ENCODE measurements around the gene CRIP3. TPM values are rescaled to one million over a fixed set of nuclear protein-coding genes. Genes with fewer than 3 reads are reported as not detected.

Gene CRIP3
- total RNA-seq, 1 donor from 2014 or later: 3.4 TPM

DNA sequence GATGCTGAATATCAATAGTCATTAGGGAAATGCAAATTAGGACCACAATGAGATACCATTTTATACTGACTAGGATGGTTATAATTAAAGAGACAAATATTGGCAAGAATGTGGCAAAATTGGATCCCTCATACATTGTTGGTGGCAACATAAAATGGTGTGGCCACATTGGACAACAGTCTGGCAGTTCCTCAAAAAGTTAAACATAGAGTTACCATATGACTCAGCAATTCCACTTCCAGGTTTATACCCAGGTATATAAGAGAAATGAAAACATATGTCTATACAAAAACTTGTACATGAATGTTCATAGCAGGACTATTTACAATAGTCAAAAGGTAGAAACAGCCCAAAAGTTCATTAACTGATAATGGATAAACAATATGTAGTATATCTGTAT, 2.0 kb upstream of the CRIP3 start:
- H3K9me3 Mint-ChIP-seq: no peaks in the 10 kb centered on the region
- no peak for DNase-seq (ENCODE audit: low spot score in 2 of 2, unreplicated experiment in 2 of 2)
- H3K4me1 Mint-ChIP-seq: peaks cover 9% of the 10 kb centered on the region
- TF ChIP-seq, protein P1, sequence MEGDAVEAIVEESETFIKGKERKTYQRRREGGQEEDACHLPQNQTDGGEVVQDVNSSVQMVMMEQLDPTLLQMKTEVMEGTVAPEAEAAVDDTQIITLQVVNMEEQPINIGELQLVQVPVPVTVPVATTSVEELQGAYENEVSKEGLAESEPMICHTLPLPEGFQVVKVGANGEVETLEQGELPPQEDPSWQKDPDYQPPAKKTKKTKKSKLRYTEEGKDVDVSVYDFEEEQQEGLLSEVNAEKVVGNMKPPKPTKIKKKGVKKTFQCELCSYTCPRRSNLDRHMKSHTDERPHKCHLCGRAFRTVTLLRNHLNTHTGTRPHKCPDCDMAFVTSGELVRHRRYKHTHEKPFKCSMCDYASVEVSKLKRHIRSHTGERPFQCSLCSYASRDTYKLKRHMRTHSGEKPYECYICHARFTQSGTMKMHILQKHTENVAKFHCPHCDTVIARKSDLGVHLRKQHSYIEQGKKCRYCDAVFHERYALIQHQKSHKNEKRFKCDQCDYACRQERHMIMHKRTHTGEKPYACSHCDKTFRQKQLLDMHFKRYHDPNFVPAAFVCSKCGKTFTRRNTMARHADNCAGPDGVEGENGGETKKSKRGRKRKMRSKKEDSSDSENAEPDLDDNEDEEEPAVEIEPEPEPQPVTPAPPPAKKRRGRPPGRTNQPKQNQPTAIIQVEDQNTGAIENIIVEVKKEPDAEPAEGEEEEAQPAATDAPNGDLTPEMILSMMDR (IDR thresholded peaks at IDR 0.05; ENCODE audit: unreplicated experiment): no peak
- no peak overlapping the region for H3K4me3 Mint-ChIP-seq
- H3K27me3 Mint-ChIP-seq (ENCODE audit: low read depth): peaks cover 23% of the 10 kb centered on the region
- H3K36me3 Mint-ChIP-seq: no peaks in the 10 kb centered on the region
- no peak overlapping the region for H3K27ac Mint-ChIP-seq

DNA sequence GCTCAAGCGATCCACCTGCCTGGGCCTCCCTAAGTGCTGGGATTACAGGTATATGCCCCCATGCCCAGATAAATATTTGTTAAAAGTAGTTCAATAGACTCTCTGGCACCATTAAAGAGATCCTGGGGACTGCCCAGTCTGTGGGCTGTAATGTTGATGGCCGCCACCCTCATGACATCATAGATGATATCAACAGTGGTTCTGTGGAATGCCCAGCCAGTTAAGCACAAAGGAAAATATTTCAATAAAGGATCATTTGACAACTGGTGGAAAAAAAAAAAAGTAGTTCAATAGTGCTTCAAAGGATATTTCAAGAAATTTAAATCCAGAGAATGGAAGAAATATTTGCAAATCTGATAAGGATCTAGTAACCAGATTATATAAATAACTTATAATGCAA, 1.5 kb upstream of the CRIP3 start:
- Mint-ChIP-seq H3K9me3 (no peaks in the 10 kb centered on the region), H3K36me3 (no peaks in the 10 kb centered on the region), H3K27ac (no peak overlapping the region), H3K27me3 (ENCODE audit: low read depth) (peaks cover 19% of the 10 kb centered on the region), H3K4me3 (no peak overlapping the region), H3K4me1 (peaks cover 9% of the 10 kb centered on the region)
- no peak for DNase-seq (ENCODE audit: low spot score in 2 of 2, unreplicated experiment in 2 of 2)
- TF ChIP-seq, protein P1 (IDR thresholded peaks at IDR 0.05; ENCODE audit: unreplicated experiment): no peak

DNA sequence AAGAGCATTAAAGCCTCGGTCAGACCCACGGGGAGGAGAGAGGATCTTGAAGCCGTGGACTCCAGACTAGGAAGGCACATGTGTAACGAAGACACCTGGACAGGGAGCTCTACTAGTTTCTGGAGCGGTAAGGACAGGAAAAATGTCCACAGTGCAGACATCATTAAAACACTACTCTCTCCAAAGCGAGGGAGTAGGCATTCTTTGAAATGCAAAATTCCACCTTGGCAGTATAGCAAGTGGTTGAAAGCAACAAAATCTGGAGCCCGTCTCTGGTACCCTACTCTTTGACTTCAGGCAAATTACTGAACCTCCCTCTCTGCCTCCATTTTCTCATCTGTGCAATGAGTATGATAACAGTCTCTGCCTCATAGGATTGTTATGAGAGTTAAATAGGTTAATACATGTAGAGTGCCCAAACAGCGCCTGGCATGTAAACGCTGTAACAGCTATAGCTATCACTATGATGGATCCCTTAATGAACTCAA, 408 bp upstream of the CRIP3 start:
- Mint-ChIP-seq H3K27ac (no peak overlapping the region), H3K36me3 (no peaks in the 10 kb centered on the region), H3K27me3 (ENCODE audit: low read depth) (peaks cover 19% of the 10 kb centered on the region), H3K4me1 (peaks cover 9% of the 10 kb centered on the region), H3K9me3 (no peaks in the 10 kb centered on the region), H3K4me3 (peak overlapping the region; percentile 68)
- no peak for DNase-seq (ENCODE audit: low spot score in 2 of 2, unreplicated experiment in 2 of 2)
- TF ChIP-seq, protein P1 (IDR thresholded peaks at IDR 0.05; ENCODE audit: unreplicated experiment): no peak

DNA sequence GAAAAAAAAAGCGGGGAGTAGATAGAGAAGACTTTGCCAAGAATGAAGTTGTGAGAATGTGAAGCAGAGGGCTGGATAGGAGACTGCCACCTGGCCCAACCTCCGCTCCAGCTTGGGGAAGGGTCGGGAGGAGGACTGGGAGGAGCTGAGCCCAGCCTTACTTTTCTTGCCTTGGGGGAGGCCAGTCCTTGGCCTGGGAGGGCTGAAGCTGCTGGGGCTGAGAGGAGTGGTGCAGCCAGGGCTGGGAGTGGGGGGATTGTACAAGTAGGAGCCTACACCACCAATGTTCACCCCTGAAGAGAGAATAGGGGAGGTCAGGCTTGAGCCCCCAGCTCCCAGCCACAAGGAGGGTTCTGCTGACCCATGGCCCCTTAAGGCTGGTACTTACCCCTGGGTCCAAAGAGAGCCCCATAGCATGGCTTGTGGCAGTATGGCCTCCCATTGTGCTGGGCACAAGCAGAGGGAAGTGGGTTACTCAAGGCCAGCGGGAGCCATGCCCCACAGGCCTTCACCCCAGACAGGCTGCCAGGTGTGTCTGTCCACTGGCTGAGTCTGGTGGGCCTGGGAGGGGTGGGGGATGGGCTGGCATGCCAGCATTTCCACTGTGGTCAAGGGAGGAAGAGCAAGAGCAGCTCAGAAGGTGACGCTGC, 1.1 kb downstream of the CRIP3 start:
- TF ChIP-seq, protein P1 (IDR thresholded peaks at IDR 0.05; ENCODE audit: unreplicated experiment): no peak
- Mint-ChIP-seq H3K4me3 (no peak overlapping the region), H3K27ac (no peak overlapping the region), H3K36me3 (no peaks in the 10 kb centered on the region), H3K27me3 (ENCODE audit: low read depth) (peaks cover 19% of the 10 kb centered on the region), H3K4me1 (peaks cover 9% of the 10 kb centered on the region), H3K9me3 (no peaks in the 10 kb centered on the region)
- no peak for DNase-seq (ENCODE audit: low spot score in 2 of 2, unreplicated experiment in 2 of 2)

DNA sequence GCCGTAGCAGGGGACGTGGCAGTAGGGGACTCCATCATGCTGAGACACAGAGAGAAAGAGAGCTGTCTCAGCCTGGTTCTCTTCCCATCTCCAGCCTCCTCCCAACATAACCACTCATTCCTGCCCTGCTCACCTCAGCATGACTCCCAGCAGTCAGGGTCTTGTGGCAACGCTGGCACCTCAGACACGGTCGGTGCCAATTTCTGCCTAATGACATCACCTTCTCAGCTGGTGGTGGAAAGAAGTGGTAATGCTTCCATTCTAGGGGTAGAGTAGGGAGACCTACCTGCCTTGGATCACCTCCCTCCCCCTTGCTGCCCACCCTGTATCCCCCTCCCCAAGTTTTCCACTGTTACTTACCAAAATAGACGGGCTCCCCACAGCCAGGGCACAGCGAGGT, 2.5 kb downstream of the CRIP3 start:
- Mint-ChIP-seq H3K27ac (no peak overlapping the region), H3K4me3 (no peak overlapping the region), H3K36me3 (no peaks in the 10 kb centered on the region), H3K9me3 (no peaks in the 10 kb centered on the region), H3K4me1 (peaks cover 9% of the 10 kb centered on the region), H3K27me3 (ENCODE audit: low read depth) (peaks cover 18% of the 10 kb centered on the region)
- TF ChIP-seq, protein P1 (IDR thresholded peaks at IDR 0.05; ENCODE audit: unreplicated experiment): no peak
- no peak for DNase-seq (ENCODE audit: low spot score in 2 of 2, unreplicated experiment in 2 of 2)
